Measurements from ENCODE around the gene SSBP2. TPM values are rescaled to one million over a fixed set of nuclear protein-coding genes. Genes with fewer than 3 reads are reported as not detected.

Gene SSBP2
- total and polyA plus RNA-seq, 4 donors, result 17.2 to 99.9 (median 27.3) TPM

- peak overlapping the region; percentile 99 for H3K27ac ChIP-seq (ENCODE audit: low read depth in 1 of 2, low read length in 1 of 2)
- peak; percentile 4 for ATAC-seq (ENCODE audit: insufficient read depth, low FRiP score)
- 23 to 31% methylated on average over 31 to 37 of the region's 37 CpGs for WGBS, 2 donors
- peak overlapping the region; percentile 42 to 77 for H3K9ac ChIP-seq (ENCODE audit: insufficient read depth in 1 of 2, low read length in 2 of 2)
- no peaks in the 10 kb centered on the region for H3K9me3 ChIP-seq (ENCODE audit: control insufficient read depth in 4 of 4, insufficient read depth in 3 of 4, low read length in 3 of 4)
- TF ChIP-seq CTCF (IDR thresholded peaks at IDR 0.05; ENCODE audit: control extremely low read depth, extremely low read depth), result no peak
- H3K4me1 ChIP-seq (ENCODE audit: control insufficient read depth in 5 of 5, insufficient read depth in 5 of 5, low read length in 5 of 5), result peaks cover 0 to 29% (median 5%) of the 10 kb centered on the region in 5 donors
- H3K4me3 ChIP-seq, result peak overlapping the region; percentile 62
- H3K27me3 ChIP-seq (ENCODE audit: control insufficient read depth in 3 of 3, insufficient read depth in 3 of 3, low read length in 2 of 3), result no peaks in the 10 kb centered on the region
- H3K36me3 ChIP-seq (ENCODE audit: control insufficient read depth in 4 of 4, insufficient read depth in 4 of 4, low read length in 4 of 4), result no peaks in the 10 kb centered on the region
- DNase-seq, result peak in 2 of 3 donors; percentile 40 to 55
Observed at GRCh38 chr5:81751836-81752643, 1.1 kb upstream of the SSBP2 start.

GRCh38 chr5:81750308-81751008 is 439 bp downstream of the SSBP2 start:
- Histone ChIP-seq H3K27me3 (ENCODE audit: control insufficient read depth in 3 of 3, insufficient read depth in 3 of 3, low read length in 2 of 3) (no peaks in the 10 kb centered on the region), H3K9ac (ENCODE audit: insufficient read depth in 1 of 2, low read length in 2 of 2) (peak overlapping the region in 1 of 2 donors; percentile 74), H3K4me3 (peak overlapping the region; percentile 66), H3K9me3 (ENCODE audit: control insufficient read depth in 4 of 4, insufficient read depth in 3 of 4, low read length in 3 of 4) (no peaks in the 10 kb centered on the region), H3K4me1 (ENCODE audit: control insufficient read depth in 5 of 5, insufficient read depth in 5 of 5, low read length in 5 of 5) (peaks cover 0 to 26% (median 5%) of the 10 kb centered on the region in 5 donors), H3K27ac (ENCODE audit: low read depth in 1 of 2, low read length in 1 of 2) (peak overlapping the region; percentile 83 to 85), H3K36me3 (ENCODE audit: control insufficient read depth in 4 of 4, insufficient read depth in 4 of 4, low read length in 4 of 4) (no peaks in the 10 kb centered on the region)
- no peak for TF ChIP-seq CTCF (IDR thresholded peaks at IDR 0.05; ENCODE audit: control extremely low read depth, extremely low read depth)
- peak in 1 of 3 donors; percentile 58 for DNase-seq
- WGBS, 2 donors, result 0 to 1% methylated on average over 34 to 90 of the region's 90 CpGs
- no peak for ATAC-seq (ENCODE audit: insufficient read depth, low FRiP score)

GRCh38 chr5:81749561-81750307 is 1.2 kb downstream of the SSBP2 start:
- no peak for ATAC-seq (ENCODE audit: insufficient read depth, low FRiP score)
- Histone ChIP-seq H3K36me3 (ENCODE audit: control insufficient read depth in 4 of 4, insufficient read depth in 4 of 4, low read length in 4 of 4) (no peaks in the 10 kb centered on the region), H3K27ac (ENCODE audit: low read depth in 1 of 2, low read length in 1 of 2) (peak overlapping the region; percentile 76 to 85)

More at GRCh38 chr5:81749561-81750307, 1.2 kb downstream of the SSBP2 start:
- no peak for TF ChIP-seq CTCF (IDR thresholded peaks at IDR 0.05; ENCODE audit: control extremely low read depth, extremely low read depth)
- Histone ChIP-seq H3K4me3 (peak overlapping the region; percentile 66), H3K27me3 (ENCODE audit: control insufficient read depth in 3 of 3, insufficient read depth in 3 of 3, low read length in 2 of 3) (no peaks in the 10 kb centered on the region), H3K9me3 (ENCODE audit: control insufficient read depth in 4 of 4, insufficient read depth in 3 of 4, low read length in 3 of 4) (no peaks in the 10 kb centered on the region), H3K9ac (ENCODE audit: insufficient read depth in 1 of 2, low read length in 2 of 2) (peak overlapping the region; percentile 26 to 82), H3K4me1 (ENCODE audit: control insufficient read depth in 5 of 5, insufficient read depth in 5 of 5, low read length in 5 of 5) (peaks cover 0 to 22% (median 5%) of the 10 kb centered on the region in 5 donors)
- 0 to 1% methylated on average over 42 to 61 of the region's 61 CpGs for WGBS, 2 donors
- peak; percentile 50 to 58 (median 53) for DNase-seq

Data from lung (tissue), 12 donors.